ENCODE measurements around the gene FLAD1.

Gene FLAD1

GRCh38 chr1:154955718-154956543 lies 27.2 kb upstream of the FLAD1 start, which contains the start of gene PBXIP1 (continued):
- TF ChIP-seq TSHZ1 (tag by site-specific recombination; IDR thresholded peaks at IDR 0.05; ENCODE audit: borderline replicate concordance): no peak
- no peak for TF ChIP-seq ZNF10 (tag by site-specific recombination; IDR thresholded peaks at IDR 0.05)
- TF ChIP-seq EGR2 (tag by site-specific recombination; IDR thresholded peaks at IDR 0.05; ENCODE audit: low read depth): no peak
- TF ChIP-seq ZNF623 (tag by site-specific recombination; IDR thresholded peaks at IDR 0.05): no peak
- TF ChIP-seq AEBP2 (tag by site-specific recombination; IDR thresholded peaks at IDR 0.05; ENCODE audit: borderline replicate concordance): no peak
- TF ChIP-seq ZNF302 (tag by site-specific recombination; IDR thresholded peaks at IDR 0.05; ENCODE audit: low read depth): no peak
- no peak for TF ChIP-seq PRDM4 (tag by site-specific recombination; IDR thresholded peaks at IDR 0.05)
- no peak for TF ChIP-seq ZNF621 (tag by site-specific recombination; IDR thresholded peaks at IDR 0.05)
- TF ChIP-seq SETDB1 (IDR thresholded peaks at IDR 0.05; ENCODE audit: insufficient read length, low read length): no peak
- no peak for TF ChIP-seq ZNF37A (tag by site-specific recombination; IDR thresholded peaks at IDR 0.05)
- TF ChIP-seq ZNF580 (tag by site-specific recombination; IDR thresholded peaks at IDR 0.05): no peak
- no peak for TF ChIP-seq ZNF48 (tag by site-specific recombination; IDR thresholded peaks at IDR 0.05)
- no peak for TF ChIP-seq ZNF133 (tag by site-specific recombination; IDR thresholded peaks at IDR 0.05)
- TF ChIP-seq REST (tag by site-specific recombination; IDR thresholded peaks at IDR 0.05): no peak
- TF ChIP-seq ZNF280C (tag by site-specific recombination; IDR thresholded peaks at IDR 0.05): no peak
- TF ChIP-seq ZNF311 (tag by site-specific recombination; IDR thresholded peaks at IDR 0.05; ENCODE audit: borderline replicate concordance): no peak
- no peak for TF ChIP-seq SP3 (tag by site-specific recombination; IDR thresholded peaks at IDR 0.05)
- no peak for TF ChIP-seq ZNF184 (tag by site-specific recombination; IDR thresholded peaks at IDR 0.05)
- no peak for TF ChIP-seq KLF17 (tag by site-specific recombination; IDR thresholded peaks at IDR 0.05)
- TF ChIP-seq ZNF626 (tag by site-specific recombination; IDR thresholded peaks at IDR 0.05): no peak
- no peak for TF ChIP-seq ZNF558 (tag by site-specific recombination; IDR thresholded peaks at IDR 0.05)

Data from HEK293 (cell line).